GM21360 (cell line): ENCODE results near the gene ESPNL.

Source experiments
- ATAC-seq: cut with Tn5 transposase; IDR thresholded peaks from one replicate; pipeline ENCODE4 v1.9.1; 2021; ENCODE audit warnings: mild to moderate bottlenecking, moderate library complexity; ENCODE audit not compliant: unreplicated experiment

The ESPNL gene

DNA sequence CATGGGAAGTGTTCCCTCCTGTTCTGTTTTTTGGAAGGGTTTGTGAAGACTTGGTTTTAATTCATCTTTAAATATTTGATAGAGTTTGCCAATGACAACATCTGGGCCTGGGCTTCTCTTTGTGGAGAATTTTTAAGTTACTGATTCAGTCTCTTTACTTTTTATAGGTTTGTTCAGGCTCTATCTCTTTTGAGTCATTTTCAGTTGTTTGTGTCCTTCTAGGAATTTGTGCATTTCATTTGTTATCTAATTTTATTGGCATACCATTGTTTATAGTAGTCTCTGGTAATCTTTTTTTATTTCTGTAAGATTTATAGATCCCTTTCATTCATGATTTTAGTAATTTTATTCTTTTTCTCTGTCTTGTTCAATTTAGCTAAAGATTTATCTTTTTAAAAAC, 24.7 kb upstream of the ESPNL start:
- ATAC-seq, result no peak

DNA sequence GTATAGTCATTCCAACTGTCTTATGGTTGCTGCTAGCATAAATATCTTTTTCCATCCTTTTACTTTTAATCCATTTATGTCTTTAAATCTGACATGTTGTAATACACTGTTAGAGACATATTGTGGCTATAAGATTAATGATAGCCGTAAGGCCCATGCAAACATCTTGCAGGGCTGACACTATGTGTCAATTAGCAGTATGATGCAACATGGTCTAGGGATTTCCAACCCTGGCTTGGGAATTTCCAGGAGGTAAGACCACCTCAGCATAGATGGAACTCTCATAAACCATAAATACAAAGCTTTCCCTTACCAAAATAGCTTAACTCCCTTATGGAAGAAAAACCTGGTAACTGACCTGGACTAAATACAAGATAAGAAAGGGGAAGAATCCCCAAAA, 22.8 kb upstream of the ESPNL start:
- ATAC-seq, result no peak

DNA sequence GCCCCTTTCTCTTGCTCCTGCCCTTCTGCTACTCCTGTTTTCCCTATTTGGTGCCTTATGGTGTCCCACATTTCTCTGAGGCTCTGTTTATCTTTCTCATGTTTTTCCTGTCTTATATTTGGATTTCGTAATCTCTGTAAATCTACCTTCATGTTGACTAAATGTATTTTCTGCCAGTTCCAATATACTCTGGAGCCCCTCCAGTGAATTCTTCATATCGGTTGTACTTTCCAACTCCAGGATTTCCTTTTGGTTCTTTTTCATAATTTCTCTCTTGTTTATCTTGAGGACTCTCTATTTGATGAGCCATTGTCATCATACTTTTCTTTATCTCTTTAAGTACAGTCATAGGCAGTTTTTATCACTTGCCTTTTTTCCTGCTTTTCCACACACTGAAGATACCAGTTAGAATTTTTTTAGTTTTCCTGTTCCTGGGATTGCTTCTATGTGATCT, 20.2 kb upstream of the ESPNL start:
- no peak for ATAC-seq

DNA sequence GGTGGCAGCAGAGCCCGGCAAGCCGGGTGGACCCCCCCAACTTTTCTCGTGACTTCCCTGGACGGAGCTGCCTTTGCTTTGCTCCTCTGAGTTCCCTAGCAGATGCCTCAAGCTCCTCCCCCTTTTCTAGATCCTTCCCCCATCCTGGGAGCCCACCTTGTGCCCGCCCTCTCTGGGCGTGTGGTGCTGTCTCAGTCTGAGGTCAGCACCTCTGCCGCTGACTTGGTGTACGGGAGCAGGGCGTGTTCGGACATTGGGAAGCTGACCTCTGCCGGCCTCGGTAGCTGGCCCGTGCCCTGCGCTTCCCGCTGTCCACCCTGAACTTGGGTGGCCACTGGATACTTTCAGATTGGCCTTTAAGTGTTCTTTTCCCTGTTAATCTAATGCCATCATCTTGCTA, 19.6 kb upstream of the ESPNL start:
- no peak for ATAC-seq

DNA sequence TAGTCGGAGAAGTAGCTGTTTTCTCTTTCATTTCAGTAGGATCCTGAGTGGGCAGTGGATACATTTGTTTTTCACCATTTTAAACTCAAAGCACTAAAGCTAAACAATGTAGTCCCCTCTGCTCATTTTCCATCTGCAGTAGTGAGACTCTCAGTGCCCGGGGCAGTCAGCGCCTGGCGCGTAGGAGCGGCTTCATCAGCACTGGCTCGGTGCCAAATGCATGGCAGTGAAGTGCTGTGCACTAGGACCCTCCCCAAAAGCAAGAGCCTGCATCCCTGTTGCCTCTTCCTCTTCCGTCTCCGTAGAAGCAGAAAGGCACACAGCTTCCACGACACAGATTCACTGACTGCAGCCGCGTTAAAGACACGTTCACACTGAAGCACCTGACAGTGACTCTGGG, 19.0 kb upstream of the ESPNL start:
- ATAC-seq, result no peak

DNA sequence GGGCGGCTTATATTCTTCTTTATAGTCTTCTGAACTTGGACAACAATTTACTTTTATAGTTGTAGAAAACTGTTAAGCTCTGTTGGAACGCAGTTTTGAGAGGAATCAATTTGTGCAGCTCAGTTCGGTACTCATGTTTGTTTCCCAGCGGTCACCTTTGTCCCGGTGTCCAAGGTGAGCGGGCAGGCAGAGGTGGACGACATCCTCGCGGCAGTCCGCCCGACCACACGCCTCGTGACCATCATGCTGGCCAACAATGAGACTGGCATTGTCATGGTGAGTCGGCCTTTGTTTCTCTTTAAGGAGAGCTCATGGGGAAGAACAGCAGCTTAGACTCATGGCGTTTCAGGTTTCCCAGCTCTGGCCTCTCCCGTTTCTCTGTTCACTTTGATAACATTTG, 18.6 kb upstream of the ESPNL start:
- ATAC-seq, result no peak

DNA sequence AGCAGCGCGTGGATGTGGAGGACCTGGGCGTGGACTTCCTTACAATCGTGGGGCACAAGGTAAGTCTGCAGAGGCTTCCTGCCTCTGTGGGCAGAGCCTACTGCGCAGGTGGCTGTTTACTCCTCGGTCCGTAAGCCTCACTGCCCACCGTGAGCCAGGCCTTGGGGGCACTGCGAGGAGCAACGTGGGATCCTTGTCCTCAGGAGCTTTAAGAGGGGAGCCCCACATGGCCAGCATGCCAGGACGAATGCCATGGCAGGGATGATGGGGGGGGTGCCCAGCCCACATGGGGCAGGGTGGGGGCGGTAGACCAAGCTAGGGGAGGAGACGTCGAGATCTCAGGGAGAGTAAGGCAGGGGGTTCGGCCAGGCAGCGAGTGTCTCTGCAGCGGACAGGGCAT, 18.0 kb upstream of the ESPNL start:
- no peak for ATAC-seq

DNA sequence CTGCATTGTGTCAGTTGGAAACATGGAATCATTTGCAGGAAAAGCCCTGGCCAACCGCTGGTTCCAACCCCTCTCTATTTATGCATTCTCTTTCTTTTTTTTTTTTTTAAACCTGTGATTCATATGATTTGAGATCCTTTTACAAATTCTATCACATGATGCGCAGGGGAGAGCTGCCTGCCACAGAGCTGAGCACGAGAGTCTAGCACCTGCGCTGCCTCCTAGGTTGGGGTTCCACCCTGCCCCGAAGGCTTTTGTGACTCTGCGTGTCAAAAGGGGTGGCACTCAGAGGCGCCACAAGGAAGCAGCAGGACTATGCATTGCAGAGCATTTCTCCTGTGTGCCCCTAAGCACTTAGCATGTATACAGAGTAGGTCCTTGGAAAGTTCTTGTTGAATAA, 17.3 kb upstream of the ESPNL start:
- ATAC-seq, result no peak

DNA sequence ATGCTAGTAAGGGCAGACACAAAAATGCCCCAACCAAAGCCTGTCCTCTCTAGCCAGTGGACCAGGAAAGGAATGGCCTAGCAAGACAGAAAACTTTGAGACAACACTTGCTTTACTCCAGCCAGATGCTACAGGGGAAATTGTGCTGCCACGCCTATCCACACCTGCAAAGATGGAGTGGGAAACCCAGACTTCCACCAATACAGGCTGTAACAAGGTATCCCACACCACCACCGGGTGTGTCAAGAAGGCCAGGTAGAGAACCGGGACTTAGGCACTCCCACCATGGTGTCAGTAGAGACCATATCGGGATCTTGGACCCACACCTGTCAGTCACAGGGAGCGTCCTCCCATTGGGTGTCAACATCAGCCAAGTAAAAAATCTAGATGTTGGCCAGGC, 16.2 kb upstream of the ESPNL start:
- no peak for ATAC-seq

DNA sequence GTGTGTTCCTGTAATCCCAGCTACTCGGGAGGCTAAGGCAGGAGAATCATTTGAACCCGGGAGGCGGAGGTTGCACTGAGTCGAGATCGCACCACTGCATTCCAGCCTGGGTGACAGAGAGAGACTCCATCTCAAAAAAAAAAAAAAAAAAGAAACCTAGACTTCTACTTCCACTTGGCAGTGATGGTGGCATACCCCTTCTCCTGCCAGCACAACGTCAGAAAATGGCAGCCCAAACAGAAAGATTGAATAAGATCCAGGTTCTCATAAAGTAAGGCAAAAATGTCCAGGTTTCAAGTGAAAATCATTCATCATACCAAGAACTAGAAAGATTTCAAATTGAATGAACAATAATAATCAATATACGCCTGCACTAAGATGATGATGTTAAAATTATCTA, 15.4 kb upstream of the ESPNL start:
- ATAC-seq, result no peak

DNA sequence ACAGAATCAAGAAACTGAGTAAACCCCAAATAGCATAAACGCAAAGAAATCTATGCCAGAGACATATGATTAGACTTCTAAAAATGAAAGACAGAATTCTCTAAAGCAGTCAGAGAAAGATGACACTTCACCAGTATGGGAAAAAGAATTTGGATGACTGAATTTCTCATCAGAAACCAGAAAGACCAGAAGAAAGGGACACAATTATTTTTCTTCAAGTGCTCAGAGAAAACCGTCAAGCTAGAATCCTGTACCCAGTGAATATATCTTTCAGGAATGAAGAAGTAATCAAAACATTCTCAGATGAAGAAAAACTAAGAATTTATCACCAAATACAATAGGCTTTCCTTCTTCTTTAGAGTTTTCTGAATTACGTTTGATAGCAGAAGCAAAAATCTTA, 14.2 kb upstream of the ESPNL start:
- ATAC-seq, result no peak

DNA sequence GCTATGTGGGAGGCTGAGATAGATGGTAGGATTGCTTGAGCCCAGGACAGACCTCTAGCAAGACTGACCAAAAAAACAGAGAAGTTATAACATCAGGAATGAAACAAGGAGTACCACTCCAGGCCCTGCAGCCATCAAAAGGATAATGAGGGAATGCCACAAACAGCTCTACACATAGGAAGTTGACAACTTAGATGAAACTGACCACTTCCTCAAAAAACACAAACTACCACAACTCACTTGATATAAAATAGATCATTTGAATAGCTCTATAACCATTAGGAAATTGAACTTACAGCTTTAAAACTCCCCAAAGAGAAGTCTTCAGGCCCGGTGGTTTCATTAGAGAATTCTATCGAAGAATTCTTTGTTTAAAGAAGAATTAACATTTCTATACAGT, 12.9 kb upstream of the ESPNL start:
- no peak for ATAC-seq

DNA sequence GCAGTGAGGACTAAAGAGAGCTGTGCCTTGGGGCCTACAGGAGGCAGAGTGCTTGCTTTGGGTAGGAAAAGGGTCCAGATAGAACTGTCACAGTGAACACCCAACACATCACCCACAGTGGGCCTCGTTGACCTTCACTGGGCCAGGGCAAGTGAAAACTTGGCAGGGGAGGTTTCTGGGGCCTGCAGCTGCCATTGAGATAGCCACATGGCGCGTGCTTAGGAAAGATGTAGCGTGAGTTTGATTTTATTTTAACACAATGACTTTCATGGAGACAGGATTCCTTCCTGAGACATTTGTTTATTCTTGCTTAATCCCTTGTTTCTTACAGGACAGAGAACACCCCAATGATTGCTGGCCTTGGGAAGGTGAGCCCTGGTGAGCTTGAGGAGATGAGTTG, 9.3 kb upstream of the ESPNL start:
- ATAC-seq, result no peak

DNA sequence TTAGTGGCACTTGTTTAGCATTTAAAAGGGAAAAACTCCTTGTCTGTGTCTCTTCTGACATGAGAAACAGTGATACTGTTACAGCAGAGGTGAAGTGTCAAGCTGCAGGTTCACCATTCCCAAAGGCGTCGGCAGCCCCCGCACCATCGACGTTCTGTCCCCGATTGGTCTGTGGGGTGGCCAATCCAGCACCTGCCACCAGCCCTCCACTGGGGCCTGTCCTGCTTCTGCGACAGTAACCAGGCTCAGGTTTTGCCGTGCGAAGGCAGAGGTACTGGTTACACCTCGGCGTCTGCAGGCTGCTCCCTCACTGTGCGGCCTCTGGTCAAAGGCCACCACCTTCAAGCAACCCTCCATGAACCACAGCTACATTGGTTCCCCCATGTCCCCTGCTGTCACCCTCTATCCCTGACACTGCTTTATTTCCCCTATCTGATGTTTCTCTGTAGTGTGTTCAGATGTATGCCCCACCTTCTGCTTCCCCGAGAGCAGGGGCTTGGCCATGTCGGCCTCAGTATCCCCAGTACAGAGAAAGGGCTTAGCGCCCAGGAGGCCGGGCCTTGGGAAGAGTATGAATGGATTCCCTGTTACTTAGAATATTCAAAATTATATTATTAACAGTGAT, 8.6 kb upstream of the ESPNL start:
- ATAC-seq, result no peak

DNA sequence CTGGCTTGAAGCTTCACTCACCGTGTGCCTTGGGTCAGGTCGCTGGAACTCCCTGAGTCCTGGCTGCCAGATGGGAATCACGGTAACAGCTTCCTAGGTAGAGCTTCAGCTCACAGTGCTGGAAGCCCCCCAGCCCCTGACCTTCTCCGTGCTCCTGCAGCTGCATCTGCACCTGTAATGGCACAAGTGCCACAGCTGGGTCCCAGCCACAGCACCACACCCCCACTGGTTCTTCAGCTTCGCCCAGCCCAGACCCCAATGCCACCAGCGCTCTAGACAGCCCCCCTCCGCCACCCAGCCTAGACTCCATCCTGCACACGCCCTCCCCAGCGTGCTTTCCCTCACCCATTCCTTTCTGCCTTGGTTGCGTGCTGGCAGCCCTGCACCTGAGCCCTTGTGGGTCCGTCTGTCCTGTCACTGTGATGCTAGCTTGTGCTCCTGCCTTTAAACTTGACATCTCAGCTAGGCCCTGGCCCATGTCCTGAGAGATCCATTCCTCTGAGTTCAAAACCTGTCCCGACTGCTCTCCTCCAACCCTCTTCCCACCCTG, 7.6 kb upstream of the ESPNL start:
- ATAC-seq, result no peak

DNA sequence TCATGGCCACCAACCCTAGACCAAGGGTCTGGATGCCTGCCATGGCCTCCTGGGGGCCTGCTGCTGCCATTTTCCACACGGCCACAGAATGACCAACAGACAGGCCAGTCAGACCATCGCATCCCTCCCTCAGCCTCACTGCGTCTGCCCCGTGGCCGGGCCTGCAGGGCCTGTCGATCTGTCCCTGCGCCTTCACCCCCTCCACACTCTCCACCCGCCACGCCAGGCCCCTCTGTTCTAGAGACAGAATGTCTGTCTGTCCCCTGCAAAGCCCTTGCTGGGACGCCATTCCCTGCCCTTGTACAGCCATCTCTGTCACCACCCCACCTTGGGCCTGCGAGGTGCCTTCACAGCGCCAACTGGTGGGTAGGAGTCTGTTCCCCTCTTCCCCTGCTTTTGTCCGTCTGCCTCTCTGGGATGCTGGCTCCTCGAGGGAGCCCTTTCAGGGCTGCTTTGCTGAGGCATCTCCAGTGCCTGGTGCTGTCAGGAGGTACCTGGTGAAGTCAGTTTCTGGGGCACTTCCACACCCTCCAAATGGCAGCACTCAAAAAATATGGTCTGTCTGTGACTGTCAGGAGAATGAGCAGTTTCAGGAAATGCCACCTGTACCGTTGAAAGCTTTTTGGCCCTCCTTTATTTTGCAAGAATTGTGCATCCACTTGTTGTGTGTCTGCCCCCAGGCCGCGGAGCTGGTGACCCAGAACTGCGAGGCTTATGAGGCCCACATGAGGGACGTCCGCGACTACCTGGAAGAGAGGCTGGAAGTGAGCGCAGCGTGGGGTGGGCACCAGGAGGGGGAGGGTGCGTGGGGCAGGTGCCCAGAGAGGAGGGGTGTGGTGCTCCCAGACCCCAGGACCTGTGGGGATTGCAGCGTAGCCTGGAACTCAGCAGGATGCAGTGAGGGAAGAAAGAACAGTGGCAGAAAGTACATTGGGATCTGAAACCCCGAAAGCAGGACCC, 6.7 kb upstream of the ESPNL start:
- ATAC-seq, result no peak

DNA sequence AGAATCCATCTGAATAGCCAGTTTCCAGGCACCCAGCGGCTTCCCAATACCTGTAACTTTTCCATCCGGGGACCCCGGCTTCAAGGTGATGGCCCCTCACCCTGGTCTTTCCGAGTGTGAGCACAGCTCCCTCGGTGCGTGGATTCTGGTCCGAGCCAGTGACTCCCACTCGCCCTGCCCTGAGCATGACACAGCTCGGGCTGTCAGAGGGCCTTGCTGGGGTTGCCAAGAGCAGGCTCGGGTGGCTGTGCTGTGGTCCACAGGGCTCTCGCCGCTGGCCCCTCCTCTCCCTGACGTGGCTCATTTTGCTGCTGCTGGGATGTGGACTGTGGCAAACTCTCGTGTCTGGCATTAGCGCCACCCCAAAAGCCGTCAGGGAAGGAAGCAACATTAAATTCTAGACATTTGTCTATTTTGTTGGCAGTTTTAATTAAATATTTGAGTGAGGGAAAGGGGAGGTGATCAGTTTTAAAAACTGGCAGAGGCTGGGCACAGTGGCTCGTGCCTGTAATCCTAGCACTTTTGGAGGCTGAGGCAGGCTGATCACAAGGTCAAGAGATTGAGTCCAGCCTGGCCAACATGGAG, 5.6 kb upstream of the ESPNL start:
- ATAC-seq, result no peak

DNA sequence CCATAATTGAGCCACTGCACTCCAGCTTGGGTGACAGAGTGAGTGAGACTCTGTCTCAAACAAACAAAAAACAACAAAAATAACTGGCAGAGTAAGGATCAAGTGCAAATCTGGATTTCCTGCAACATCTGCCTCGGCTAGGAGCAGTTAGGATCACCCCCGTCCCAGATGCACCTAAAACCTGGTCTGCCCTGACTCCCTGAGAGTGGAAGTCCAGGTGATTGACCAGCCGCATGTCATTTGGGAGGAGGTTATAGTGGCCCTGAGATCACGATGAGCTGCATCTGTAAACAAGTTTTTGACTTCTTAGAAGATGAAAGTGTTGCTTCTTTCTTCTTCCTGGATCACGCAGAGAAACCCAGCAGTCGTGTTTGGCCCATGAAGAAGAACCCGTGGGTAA, 5.0 kb upstream of the ESPNL start:
- ATAC-seq, result no peak

DNA sequence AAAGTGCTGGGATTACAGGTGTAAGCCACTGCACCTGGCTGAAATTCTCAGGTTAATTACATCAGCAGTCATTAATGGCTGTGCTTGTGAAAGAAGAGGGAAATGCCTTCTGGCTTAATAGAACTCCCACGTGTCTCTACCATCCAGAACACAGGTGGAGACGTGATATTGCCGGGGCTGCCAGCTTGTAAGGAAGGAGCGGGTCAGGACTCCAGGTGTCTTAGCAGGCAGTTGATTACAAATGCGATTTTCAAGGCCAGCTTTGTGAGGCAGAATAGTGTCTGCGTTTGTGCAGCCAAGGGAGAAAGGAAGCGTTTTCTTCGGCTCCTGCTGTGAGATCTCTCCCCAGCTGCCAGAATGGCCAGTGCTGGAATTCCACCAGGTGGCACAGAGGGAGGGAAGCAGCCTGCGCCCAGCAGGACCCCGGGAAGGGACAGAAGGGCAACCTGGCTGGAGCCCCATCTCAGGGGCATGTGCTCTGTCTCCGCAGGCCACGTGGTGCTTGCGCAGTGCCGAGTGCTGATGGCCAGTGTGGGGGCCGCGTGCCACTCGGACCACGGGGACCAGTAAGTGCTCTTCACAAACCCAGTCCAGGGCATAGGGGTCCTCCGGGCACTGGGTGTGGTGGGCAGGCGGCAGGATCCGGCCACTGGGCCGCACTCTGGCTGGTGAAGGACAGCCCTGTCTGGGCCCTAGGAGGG, 3.7 kb upstream of the ESPNL start:
- ATAC-seq, result no peak

DNA sequence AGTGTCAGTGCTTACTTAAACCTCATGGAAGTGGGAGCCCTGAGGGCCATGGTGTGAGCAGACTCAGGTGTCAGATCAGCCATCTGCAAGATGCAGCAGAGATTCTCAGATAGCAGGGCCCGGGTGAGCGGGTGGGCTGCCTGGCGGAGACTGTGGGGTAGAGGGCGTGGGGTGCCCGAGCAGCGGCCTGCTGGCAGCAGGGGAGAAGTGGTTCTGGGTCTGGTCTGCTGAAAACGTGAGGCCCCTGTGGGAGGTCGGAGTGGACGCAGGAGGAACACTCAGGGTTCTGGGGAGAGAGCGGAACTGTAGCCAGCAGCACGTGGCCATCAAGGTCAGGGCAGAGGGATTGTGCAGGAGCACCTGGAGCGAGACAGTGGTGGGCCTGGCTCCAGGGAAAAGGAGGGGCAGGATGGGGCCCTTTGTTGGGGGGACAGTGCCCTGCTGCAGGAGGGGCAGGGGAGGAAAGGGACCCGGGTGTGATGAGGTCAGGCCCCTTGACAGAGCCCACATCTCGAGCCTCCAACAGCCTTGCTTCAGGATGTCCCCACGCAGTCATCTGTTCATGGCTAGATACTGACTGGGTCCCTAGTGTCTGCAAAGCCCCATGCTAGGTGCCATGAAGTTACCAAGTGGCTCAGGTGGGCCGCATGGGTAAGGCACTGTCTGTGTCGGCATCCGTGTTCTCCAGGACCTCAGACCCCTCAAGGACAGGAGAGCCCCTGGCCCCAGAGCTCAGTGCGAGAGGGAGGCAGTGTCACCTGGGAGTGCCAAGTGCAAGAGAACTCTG, 2.7 kb upstream of the ESPNL start:
- ATAC-seq, result no peak
